ENCODE data around the gene TAAR9.

DNA sequence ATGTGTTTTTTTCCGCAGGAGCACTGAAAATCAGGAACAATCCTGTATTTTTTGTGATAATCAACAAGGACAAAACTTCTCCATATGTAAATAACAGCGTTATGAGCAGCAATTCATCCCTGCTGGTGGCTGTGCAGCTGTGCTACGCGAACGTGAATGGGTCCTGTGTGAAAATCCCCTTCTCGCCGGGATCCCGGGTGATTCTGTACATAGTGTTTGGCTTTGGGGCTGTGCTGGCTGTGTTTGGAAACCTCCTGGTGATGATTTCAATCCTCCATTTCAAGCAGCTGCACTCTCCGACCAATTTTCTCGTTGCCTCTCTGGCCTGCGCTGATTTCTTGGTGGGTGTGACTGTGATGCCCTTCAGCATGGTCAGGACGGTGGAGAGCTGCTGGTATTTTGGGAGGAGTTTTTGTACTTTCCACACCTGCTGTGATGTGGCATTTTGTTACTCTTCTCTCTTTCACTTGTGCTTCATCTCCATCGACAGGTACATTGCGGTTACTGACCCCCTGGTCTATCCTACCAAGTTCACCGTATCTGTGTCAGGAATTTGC, 32.2 kb downstream of the TAAR9 start, which contains the start of gene TAAR6:
- TF ChIP-seq, protein P1, sequence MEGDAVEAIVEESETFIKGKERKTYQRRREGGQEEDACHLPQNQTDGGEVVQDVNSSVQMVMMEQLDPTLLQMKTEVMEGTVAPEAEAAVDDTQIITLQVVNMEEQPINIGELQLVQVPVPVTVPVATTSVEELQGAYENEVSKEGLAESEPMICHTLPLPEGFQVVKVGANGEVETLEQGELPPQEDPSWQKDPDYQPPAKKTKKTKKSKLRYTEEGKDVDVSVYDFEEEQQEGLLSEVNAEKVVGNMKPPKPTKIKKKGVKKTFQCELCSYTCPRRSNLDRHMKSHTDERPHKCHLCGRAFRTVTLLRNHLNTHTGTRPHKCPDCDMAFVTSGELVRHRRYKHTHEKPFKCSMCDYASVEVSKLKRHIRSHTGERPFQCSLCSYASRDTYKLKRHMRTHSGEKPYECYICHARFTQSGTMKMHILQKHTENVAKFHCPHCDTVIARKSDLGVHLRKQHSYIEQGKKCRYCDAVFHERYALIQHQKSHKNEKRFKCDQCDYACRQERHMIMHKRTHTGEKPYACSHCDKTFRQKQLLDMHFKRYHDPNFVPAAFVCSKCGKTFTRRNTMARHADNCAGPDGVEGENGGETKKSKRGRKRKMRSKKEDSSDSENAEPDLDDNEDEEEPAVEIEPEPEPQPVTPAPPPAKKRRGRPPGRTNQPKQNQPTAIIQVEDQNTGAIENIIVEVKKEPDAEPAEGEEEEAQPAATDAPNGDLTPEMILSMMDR (IDR thresholded peaks at IDR 0.05): no peak
- TF ChIP-seq POLR2A (IDR thresholded peaks at IDR 0.05): no peak
